Skin of body (tissue), 2 donors: ENCODE results near the gene FOXO3. TPM values are rescaled to one million over a fixed set of nuclear protein-coding genes. Genes with fewer than 3 reads are reported as not detected.

Experiments used
- DNase-seq: peaks from one replicate; lab custom pipeline; 2025; lab: John Stamatoyannopoulos, UW
- total RNA-seq: library from RNA; depleted of rRNA; stranded (reverse); fragments of >200 nt; gene quantifications from one replicate; pipeline ENCODE4 v1.2.3, GENCODE V29; 2014

Gene FOXO3
- total RNA-seq, 1 donor from 2014 or later = 48.8 TPM

GRCh38 chr6:108594151-108594550, 33.4 kb downstream of the FOXO3 start:
- DNase-seq = no peak

GRCh38 chr6:108594640-108595039, 33.9 kb downstream of the FOXO3 start:
- DNase-seq = no peak

GRCh38 chr6:108596956-108597355, 36.2 kb downstream of the FOXO3 start:
- no peak for DNase-seq

GRCh38 chr6:108597572-108598304, 37.0 kb downstream of the FOXO3 start:
- no peak for DNase-seq

- DNase-seq = peak; percentile 34
Measured at GRCh38 chr6:108598305-108598863, 37.7 kb downstream of the FOXO3 start.

GRCh38 chr6:108604156-108604555, 43.4 kb downstream of the FOXO3 start:
- no peak for DNase-seq

GRCh38 chr6:108606250-108606690, 45.6 kb downstream of the FOXO3 start:
- DNase-seq = no peak

GRCh38 chr6:108608453-108609275, 47.9 kb downstream of the FOXO3 start:
- DNase-seq = no peak

GRCh38 chr6:108609276-108609769, 48.6 kb downstream of the FOXO3 start:
- no peak for DNase-seq

GRCh38 chr6:108610270-108610839, 49.6 kb downstream of the FOXO3 start:
- no peak for DNase-seq

- DNase-seq = no peak
Measured at GRCh38 chr6:108610957-108611586, 50.4 kb downstream of the FOXO3 start.

- no peak for DNase-seq
Measured at GRCh38 chr6:108612852-108613251, 52.1 kb downstream of the FOXO3 start.

GRCh38 chr6:108616544-108616943, 55.8 kb downstream of the FOXO3 start:
- no peak for DNase-seq

GRCh38 chr6:108616973-108617372, 56.3 kb downstream of the FOXO3 start:
- DNase-seq = no peak

GRCh38 chr6:108618623-108619152, 58.0 kb downstream of the FOXO3 start:
- no peak for DNase-seq

GRCh38 chr6:108619431-108620197, 58.9 kb downstream of the FOXO3 start:
- no peak for DNase-seq

- DNase-seq = no peak
Measured at GRCh38 chr6:108621117-108621516, 60.4 kb downstream of the FOXO3 start.

- peak; percentile 25 for DNase-seq
Measured at GRCh38 chr6:108622641-108623298, 62.1 kb downstream of the FOXO3 start.

GRCh38 chr6:108623995-108624394, 63.3 kb downstream of the FOXO3 start:
- DNase-seq = no peak

- DNase-seq = no peak
Measured at GRCh38 chr6:108625581-108625980, 64.9 kb downstream of the FOXO3 start.
